CD4-positive, alpha-beta T cell treated with Interleukin-6 for 4 hours (primary cell): ENCODE measurements around the gene TBC1D8.
"Not testable (repeated sequence)": the region's sequence is repeated elsewhere in the genome, so short reads cannot be mapped to it uniquely, and the experiment has no call there.

ENCODE experiments used
- DNase-seq: peaks from one replicate; pipeline ENCODE4 v3.0.0-alpha.2; 2020; ENCODE audit warnings: mixed read lengths

The TBC1D8 gene

GRCh38 chr2:101063352-101064124 is 87.6 kb downstream of the TBC1D8 start:
- no peak for DNase-seq

- no peak for DNase-seq
These were observed 92.8 kb downstream of the TBC1D8 start for GRCh38 chr2:101058386-101058785.

DNA sequence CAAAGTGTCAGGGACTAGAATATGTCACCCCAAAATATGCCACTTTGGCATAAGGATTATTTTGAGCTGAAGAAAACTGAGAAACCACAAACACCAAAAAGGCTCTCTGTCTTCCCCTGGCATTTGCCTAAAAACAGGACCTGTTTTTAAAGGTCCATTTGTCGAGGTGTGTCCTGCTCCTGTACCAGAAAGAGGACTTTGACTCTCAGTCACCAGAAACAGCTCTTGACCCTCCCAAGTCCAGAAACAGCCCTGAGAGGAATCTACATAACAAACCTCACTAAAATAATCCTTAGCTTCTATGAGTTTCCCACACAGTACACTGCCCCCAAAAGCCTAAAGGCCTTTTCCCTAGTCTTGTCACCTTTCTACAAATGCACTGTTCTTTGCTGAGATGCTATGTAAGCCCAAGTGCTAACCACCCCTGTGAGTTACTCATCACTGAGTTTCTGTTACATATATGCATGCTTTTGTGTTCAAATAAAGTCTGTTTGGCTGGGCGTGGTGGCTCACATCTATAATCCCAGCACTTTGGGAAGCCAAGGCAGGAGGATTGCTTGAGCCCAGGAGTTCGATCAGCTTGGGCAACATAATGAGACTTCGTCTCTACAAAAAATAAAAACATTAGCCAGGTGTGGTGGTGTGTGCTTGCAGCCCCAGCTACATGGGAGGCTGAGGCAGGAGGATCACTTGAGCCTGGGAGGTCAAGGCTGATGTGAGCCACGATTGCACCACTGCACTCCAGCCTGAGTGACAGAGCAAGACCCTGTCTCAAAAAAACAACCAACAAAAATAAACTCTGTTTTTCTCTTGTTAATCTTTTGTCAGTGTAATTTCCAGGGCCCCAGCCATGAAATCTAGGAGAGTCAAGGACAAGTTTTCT is 93.9 kb downstream of the TBC1D8 start:
- DNase-seq: no peak

DNA sequence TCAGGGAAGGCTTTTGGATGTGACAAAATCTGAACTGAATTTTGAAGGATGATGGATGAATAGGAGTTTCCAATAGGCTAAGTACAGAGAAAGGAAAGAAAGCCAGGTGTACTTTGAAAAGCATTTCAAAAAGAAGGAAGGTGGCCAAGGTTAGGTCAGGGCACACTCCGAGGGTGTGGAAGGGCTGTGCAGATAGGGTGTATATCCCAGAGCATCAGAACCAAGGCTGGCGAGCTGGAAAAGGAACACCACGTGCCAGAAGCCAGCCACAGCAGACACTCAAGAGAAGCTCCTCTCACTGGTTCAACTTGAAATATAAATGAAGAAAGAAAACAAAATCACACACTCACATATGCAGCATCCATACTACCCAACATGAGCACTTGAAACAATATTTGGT is 98.1 kb downstream of the TBC1D8 start:
- no peak for DNase-seq

GRCh38 chr2:101052147-101052546 is 99.0 kb downstream of the TBC1D8 start:
- no peak for DNase-seq

GRCh38 chr2:101050886-101051285 is 100.3 kb downstream of the TBC1D8 start:
- not testable (repeated sequence) for DNase-seq

DNA sequence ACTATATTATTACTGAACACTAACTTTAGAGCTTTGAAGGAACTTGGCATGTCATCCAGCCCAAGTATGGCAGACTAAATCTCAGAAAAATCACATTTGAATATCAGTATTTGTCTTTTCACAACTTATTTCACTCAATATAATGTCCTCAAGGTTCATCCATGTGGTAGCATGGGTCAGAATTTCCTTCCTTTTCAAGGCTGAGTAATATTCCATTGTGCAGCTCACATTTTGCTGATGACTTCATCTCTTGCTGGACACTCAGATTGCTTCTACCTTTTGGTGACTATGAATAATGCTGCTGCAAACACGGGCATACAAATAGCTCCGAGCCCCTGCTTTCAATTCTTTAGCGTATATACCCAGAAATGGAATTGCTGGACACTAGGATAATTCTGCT is 102.4 kb downstream of the TBC1D8 start:
- no peak for DNase-seq

GRCh38 chr2:101047774-101048173 is 103.4 kb downstream of the TBC1D8 start:
- no peak for DNase-seq

DNA sequence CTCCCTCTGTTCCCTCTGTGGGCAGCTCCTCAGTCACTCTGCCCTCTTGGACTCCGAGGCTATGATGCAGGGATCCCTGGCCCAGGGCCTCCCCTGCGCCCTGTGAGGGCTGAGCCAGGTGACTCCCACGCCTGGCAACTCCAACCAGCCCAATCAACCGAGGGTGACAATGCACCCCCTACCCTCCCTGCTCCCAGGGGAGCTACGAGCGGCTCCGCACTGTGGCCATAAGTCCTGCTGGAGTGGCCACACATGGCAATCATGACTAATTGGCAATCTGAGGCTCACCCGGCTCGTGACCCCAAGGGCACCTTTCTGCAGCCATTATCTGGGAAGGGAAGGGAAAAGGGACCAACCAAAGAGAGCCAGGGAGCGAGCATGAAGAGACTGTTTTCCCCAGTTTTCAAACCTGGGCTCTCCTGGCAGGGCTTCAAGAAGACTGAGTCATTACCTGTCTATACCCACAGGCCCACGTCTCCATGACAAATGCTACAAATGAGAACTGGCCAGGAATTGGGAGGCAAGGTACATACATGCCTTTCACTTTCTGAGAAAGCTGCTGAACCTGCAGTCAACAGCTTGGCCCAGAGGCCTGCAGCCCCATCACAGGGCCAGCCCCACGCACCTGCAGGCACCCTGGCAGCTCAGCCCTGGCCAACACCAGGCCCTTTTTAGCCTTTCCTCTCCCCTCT is 104.0 kb downstream of the TBC1D8 start:
- DNase-seq: no peak

- DNase-seq: no peak
These were observed 105.9 kb downstream of the TBC1D8 start for GRCh38 chr2:101045330-101045729.

- no peak for DNase-seq
These were observed 109.8 kb downstream of the TBC1D8 start for GRCh38 chr2:101041413-101041812.

DNA sequence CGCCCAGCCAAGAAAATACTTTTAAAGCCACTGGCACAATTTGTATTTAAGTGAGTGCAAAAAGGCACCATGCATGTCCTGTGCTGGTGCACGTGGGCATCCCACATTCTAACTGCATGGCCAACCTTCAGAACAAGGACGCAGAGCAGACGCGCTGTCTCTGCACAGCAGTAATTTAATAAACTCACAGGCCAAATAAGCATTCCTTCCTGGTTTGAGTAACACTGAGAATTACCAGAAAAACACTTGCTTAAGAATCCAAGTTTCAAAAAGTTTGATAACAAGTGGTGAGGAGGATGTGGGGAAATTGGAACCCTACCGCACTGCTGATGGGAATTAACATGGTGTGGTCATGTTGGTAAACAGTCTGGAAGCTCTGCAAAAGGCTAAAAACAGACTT is 110.4 kb downstream of the TBC1D8 start:
- no peak for DNase-seq

DNA sequence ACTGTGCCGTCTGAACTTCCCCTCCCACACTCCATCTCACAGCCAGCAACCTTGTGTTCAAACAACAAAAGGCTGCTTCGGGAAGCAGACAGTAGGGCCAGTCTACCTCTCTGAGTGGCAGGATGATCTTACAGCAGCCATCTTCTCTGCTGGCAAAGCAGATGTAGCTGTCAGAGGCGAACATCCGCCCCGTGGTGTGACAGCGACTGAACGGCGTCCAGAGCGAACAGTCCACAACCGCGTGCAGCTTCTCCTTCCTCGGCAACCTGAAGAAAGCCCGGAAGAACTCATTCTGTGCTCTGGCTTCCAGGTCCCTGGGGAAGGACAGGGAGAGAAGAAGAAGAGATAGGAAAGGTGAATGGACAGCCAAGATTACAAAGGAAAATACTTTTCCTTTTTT is 111.1 kb downstream of the TBC1D8 start:
- no peak for DNase-seq

GRCh38 chr2:101038455-101039255 is 112.5 kb downstream of the TBC1D8 start:
- no peak for DNase-seq

DNA sequence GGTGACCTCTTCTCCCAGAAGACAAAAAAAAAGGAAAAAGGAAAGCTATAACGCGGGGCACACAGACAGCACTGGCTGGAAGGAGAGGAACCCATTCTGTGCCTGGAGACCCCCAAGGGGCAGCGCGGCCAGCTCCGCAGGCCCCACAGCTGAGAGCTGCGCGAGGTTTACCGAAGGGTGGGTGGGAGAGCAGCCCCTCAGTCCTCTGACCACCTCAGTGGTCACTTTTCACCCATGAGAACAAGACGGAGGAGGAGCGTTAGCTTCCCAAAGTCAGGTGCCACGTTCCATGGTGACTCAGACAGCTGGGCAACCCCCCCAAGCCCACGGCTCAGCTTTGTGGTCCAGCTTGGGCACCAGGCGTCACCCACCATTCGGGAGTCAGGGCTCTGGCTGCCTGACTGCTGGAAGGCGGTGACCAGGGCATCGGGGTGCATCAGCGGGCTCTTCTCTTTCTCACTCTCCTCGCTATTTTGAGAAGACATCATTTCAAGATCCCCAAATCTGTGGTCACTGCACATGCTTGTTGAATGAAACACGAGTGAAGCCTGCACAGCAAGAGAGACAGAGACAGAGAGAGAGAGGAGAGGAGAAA is 113.9 kb downstream of the TBC1D8 start:
- no peak for DNase-seq

- no peak for DNase-seq
These were observed 114.6 kb downstream of the TBC1D8 start for GRCh38 chr2:101036562-101036961.

DNA sequence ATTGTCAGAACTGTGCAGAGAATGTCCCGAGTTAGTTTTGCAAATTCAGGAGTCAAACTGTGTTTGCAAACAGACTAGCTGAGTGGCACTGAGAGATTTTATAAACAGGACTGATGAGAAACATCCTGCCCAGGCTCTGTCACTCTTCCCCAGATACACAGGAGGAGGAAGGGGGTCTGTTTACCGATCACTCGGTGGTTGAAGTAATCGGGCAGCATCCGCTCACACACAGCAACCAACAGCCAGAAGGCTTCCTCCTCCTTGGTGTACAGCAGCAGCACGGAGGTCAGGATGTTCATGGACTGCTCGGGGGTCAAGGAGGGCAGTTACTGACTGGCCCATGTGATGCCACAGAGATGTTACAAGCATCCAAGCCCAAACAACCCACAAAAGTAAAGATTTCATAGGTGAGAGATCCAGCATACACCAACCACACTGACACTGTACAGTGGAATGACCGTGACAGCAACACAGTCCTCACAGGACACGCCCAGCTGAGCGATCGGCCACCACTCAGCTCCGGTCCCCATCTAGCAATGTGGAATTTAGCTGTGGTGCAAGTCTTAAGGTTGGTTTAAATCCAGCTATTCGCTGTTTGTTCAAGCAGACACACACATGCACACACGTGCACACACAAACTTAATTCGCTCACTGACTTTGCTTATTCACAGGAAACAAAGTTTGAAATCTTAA is 119.0 kb downstream of the TBC1D8 start:
- no peak for DNase-seq

- no peak for DNase-seq
These were observed 120.2 kb downstream of the TBC1D8 start for GRCh38 chr2:101030866-101031554.

DNA sequence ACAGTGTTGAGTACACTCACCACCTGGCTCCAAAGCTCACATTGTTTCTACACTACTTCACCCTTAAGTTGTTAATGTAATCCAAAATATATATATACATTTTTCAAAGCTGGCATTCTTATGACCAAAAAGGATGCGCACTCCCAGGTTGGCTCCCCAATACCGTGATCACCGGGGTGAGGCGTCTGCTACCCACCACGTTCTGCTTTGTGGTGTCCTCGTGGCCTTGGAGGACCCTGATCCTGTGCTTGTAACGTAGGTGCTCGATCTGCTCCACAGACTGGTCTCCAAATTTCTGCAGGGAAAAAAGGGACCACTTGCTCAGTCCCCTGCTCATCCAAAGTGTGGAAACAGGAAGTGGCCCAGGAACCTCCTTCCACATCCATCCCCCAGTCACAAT is 123.3 kb downstream of the TBC1D8 start:
- no peak for DNase-seq

- DNase-seq: no peak
These were observed 124.2 kb downstream of the TBC1D8 start for GRCh38 chr2:101026923-101027469.

DNA sequence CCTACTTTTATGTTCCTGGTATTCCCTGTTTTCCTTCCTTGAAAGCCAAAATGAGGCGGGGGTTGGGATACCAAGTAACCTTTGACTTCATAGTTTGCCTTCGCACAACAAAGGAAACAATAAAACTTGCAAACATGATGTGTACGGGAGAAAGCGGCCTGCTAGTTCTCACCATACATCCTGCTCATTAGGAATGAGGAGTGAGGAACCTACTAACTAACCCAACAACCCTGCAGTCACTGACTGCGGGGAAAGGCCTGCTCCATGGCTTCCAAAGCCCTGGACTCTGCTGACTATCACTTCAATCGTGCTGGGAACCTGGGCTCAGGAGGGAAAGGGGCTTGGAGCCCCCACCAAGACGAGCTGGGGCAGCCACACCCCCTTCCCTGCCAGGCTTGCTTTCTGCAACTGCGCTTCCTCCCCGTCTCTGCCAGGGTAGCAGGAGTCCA is 124.9 kb downstream of the TBC1D8 start:
- no peak for DNase-seq
